HepG2 (cell line): Measurements from ENCODE around the gene SIK3. TPM values are rescaled to one million over a fixed set of nuclear protein-coding genes. Genes with fewer than 3 reads are reported as not detected.
A peak's percentile ranks its signal among the peaks of the same experiment; 100 is the strongest.

Experiments used
- ATM ChIP-seq: fragments of 450-650 bp; IDR thresholded peaks from 2 replicates; pipeline ENCODE4 v1.7.1; 2017; ENCODE audit warnings: mild to moderate bottlenecking, borderline replicate concordance
- CBX5 ChIP-seq: sonication (generic); formaldehyde crosslinking; IDR thresholded peaks from 2 replicates; pipeline ENCODE4 v1.4.0; 2020; ENCODE audit warnings: missing genetic modification reagents, borderline replicate concordance
- CC2D1A ChIP-seq: sonication (generic); formaldehyde crosslinking; IDR thresholded peaks from 2 replicates; pipeline ENCODE4 v1.8.1; 2023; ENCODE audit warnings: mild to moderate bottlenecking, missing genetic modification reagents
- CEBPG ChIP-seq: IDR thresholded peaks from 2 replicates; pipeline ENCODE4 v1.6.1; 2016
- CHD4 ChIP-seq: fragments of 200-600 bp; sonication (generic); IDR thresholded peaks from 2 replicates; pipeline ENCODE4 v1.7.0; 2017; ENCODE audit warnings: mild to moderate bottlenecking, low read length, borderline replicate concordance
- EHMT2 ChIP-seq: fragments of 200-600 bp; sonication (generic); IDR thresholded peaks from 2 replicates; pipeline ENCODE4 v1.7.0; 2017; ENCODE audit warnings: antibody characterized with exemption, low read depth, low read length, borderline replicate concordance
- HIVEP1 ChIP-seq: sonication (generic); formaldehyde crosslinking; IDR thresholded peaks from 2 replicates; pipeline ENCODE4 v1.4.0; 2020; ENCODE audit warnings: mild to moderate bottlenecking, missing genetic modification reagents
- NFAT5 ChIP-seq: sonication (generic); formaldehyde crosslinking; IDR thresholded peaks from 2 replicates; pipeline ENCODE4 v1.4.0; 2020; ENCODE audit warnings: missing genetic modification reagents
- NFIB ChIP-seq: sonication (generic); formaldehyde crosslinking; IDR thresholded peaks from 2 replicates; pipeline ENCODE4 v1.9.0; 2021; ENCODE audit warnings: missing genetic modification reagents, mild to moderate bottlenecking, borderline replicate concordance
- NR0B2 ChIP-seq: sonication (generic); formaldehyde crosslinking; IDR thresholded peaks from 2 replicates; pipeline ENCODE4 v1.4.0; 2020; ENCODE audit warnings: mild to moderate bottlenecking, missing genetic modification reagents
- PHF5A ChIP-seq: IDR thresholded peaks from one replicate; pipeline ENCODE4 v1.6.1; 2018; ENCODE audit warnings: low read depth, missing genetic modification reagents; ENCODE audit not compliant: unreplicated experiment
- REPIN1 ChIP-seq: sonication (generic); formaldehyde crosslinking; IDR thresholded peaks from 2 replicates; pipeline ENCODE4 v1.8.0; 2022; ENCODE audit warnings: missing genetic modification reagents, low read depth, mild to moderate bottlenecking, borderline replicate concordance
- RFX3 ChIP-seq: IDR thresholded peaks from 2 replicates; pipeline ENCODE4 v1.6.1; 2016; ENCODE audit warnings: missing biosample characterization, missing genetic modification reagents
- SMYD3 ChIP-seq: sonication (generic); formaldehyde crosslinking; IDR thresholded peaks from 2 replicates; pipeline ENCODE4 v1.8.1; 2023; ENCODE audit warnings: mild to moderate bottlenecking, missing genetic modification reagents
- TCF7L2 ChIP-seq: IDR thresholded peaks from 2 replicates; pipeline ENCODE4 v1.6.1; 2011; ENCODE audit warnings: mild to moderate bottlenecking, low read depth, low read length, moderate library complexity
- ZBTB26 ChIP-seq: IDR thresholded peaks from 2 replicates; pipeline ENCODE4 v1.6.1; 2016; ENCODE audit warnings: missing compliant biosample characterization, missing genetic modification reagents, borderline replicate concordance
- ZMAT3 ChIP-seq: sonication (generic); formaldehyde crosslinking; conservative IDR thresholded peaks from 2 replicates; pipeline ENCODE4 v1.7.0; 2021; ENCODE audit warnings: missing genetic modification reagents
- ZNF543 ChIP-seq: sonication (generic); formaldehyde crosslinking; IDR thresholded peaks from 2 replicates; pipeline ENCODE4 v1.4.0; 2020; ENCODE audit warnings: mild to moderate bottlenecking, missing genetic modification reagents
- ZNF567 ChIP-seq: sonication (generic); formaldehyde crosslinking; IDR thresholded peaks from 2 replicates; pipeline ENCODE4 v1.8.1; 2023; ENCODE audit warnings: mild to moderate bottlenecking, missing genetic modification reagents, borderline replicate concordance
- ZSCAN5A ChIP-seq: sonication (generic); formaldehyde crosslinking; IDR thresholded peaks from 2 replicates; pipeline ENCODE4 v1.8.0; 2022; ENCODE audit warnings: mild to moderate bottlenecking, missing genetic modification reagents, borderline replicate concordance
- polyA plus RNA-seq, 8 experiments: library from polyadenylated mRNA; depleted of rRNA in 3 of 8; stranded (reverse) in 7 of 8; unstranded in 1 of 8; fragments of >200 nt; fragmentation: Illumina TruSeq in 4 of 8; extraction: Trizol in 4 of 8; gene quantifications; 2 replicates each; pipeline versions ENCODE4 v1.2.1 to v1.2.3, GENCODE V29; 2011 to 2016; ENCODE audit warnings: low read depth in 4 of 8, missing spikeins in 1 of 8, mixed read lengths in 1 of 8; ENCODE audit not compliant: insufficient read depth in 1 of 8
- total RNA-seq, 5 experiments: library from RNA; depleted of rRNA; stranded (reverse); fragments of >200 nt; fragmentation: Illumina TruSeq; extraction: Trizol; gene quantifications; 2 replicates each; pipeline ENCODE4 v1.2.3, GENCODE V29; 2016; ENCODE audit warnings: low read depth in 1 of 5

The SIK3 gene
- total and polyA plus RNA-seq, 2 of the 13 experiments (the other 11 are each of a cell fraction or from before 2014, with no cell fraction given), result 5.7 to 9.8 TPM

GRCh38 chr11:116832350-116833290, 265.6 kb downstream of the SIK3 start (continued):
- 0 out of 2 replicates have a peak, but pooled peaks have one; percentile 42 for TF ChIP-seq NFAT5 (CRISPR knock-in tag)
- TF ChIP-seq ZNF543 (CRISPR knock-in tag), result peak; percentile 83
- no peak for TF ChIP-seq EHMT2
- peak; percentile 54; the same call in 1 of the 2 replicates for TF ChIP-seq RFX3 (CRISPR knock-in tag)
- TF ChIP-seq ZBTB26 (CRISPR knock-in tag), result peak; percentile 88
- TF ChIP-seq SMYD3, result no peak
- TF ChIP-seq REPIN1 (CRISPR knock-in tag), result peak; percentile 89
- peak; percentile 60; the same call in 1 of the 2 replicates for TF ChIP-seq HIVEP1 (CRISPR knock-in tag)
- TF ChIP-seq CEBPG, result peak; percentile 99
- peak; percentile 85; the same call in 1 of the 2 replicates for TF ChIP-seq ZNF567 (CRISPR knock-in tag)
- TF ChIP-seq PHF5A (CRISPR knock-in tag), result peak; percentile 99
- TF ChIP-seq NFIB (CRISPR knock-in tag), result no peak
- TF ChIP-seq ATM, result no peak
- peak; percentile 82; the same call in 1 of the 2 replicates for TF ChIP-seq ZMAT3 (CRISPR knock-in tag)
- no peak for TF ChIP-seq TCF7L2
- peak; percentile 84 for TF ChIP-seq CBX5 (CRISPR knock-in tag)
- TF ChIP-seq ZSCAN5A (CRISPR knock-in tag), result no peak; the same call in 1 of the 2 replicates
- TF ChIP-seq CC2D1A, result no peak
- TF ChIP-seq CHD4, result no peak; the same call in 1 of the 2 replicates
- peak; percentile 71; the same call in 1 of the 2 replicates for TF ChIP-seq NR0B2
